SU-DHL-6 (cell line): ENCODE data around the gene JAK3.

Source experiments
- CTCF ChIP-seq: fragments of 200-600 bp; sonication (generic); IDR thresholded peaks from one replicate; pipeline ENCODE4 v1.5.1; 2017; ENCODE audit warnings: antibody characterized with exemption, mild to moderate bottlenecking, low read length, moderate library complexity; ENCODE audit not compliant: insufficient read depth, poor library complexity, severe bottlenecking
- EZH2phosphoT487 ChIP-seq: fragments of 200-600 bp; sonication (generic), shearing (Covaris generic); conservative IDR thresholded peaks from 2 replicates; pipeline ENCODE4 v1.6.1; 2018; ENCODE audit warnings: mild to moderate bottlenecking, antibody characterized with exemption, low read length, moderate library complexity, mixed read lengths

- TF ChIP-seq CTCF (no peak), EZH2phosphoT487 (no peak)
Measured at GRCh38 chr19:17790059-17790780, 57.6 kb downstream of the JAK3 start.
